OCI-LY7 (cell line): Measurements from ENCODE around the gene ELL. TPM values are rescaled to one million over a fixed set of nuclear protein-coding genes. Genes with fewer than 3 reads are reported as not detected.

ENCODE experiments used
- BruUV-seq: library from RNA; stranded (reverse); fragments of 400-500 nt; replicated peaks from 2 replicates; lab custom pipeline; 2021; lab: Mats Ljungman, UMichigan
- CTCF ChIA-PET: fragments of 300-600 bp; sonication (Branson Sonifier 250); formaldehyde crosslinking; loops from one replicate; lab custom pipeline; 2022; ENCODE audit warnings: antibody characterized with exemption; ENCODE audit not compliant: unreplicated experiment; lab: Charles Lee
- POLR2A ChIA-PET: fragments of 300-600 bp; sonication (Branson Sonifier 250); formaldehyde crosslinking; loops from one replicate; lab custom pipeline; 2022; ENCODE audit warnings: antibody characterized with exemption; lab: Charles Lee
- DNase-seq: peaks from one replicate; pipeline ENCODE4 v3.0.0-alpha.2; 2015; ENCODE audit warnings: low spot score
- H2AFZ ChIP-seq: fragments of 200-600 bp; sonication (generic), shearing (Covaris generic); 2 replicates; pipeline ENCODE4 v1.6.1; 2014; ENCODE audit warnings: mild to moderate bottlenecking, antibody characterized with exemption, low read length, moderate library complexity
- H3K27ac ChIP-seq: fragments of 200-600 bp; sonication (generic); 2 replicates; pipeline ENCODE4 v1.5.1; 2014; ENCODE audit warnings: mixed run types, low read depth, mild to moderate bottlenecking, moderate library complexity, low read length, inconsistent platforms; ENCODE audit not compliant: poor library complexity, severe bottlenecking
- H3K36me3 ChIP-seq: fragments of 200-600 bp; sonication (generic); 2 replicates; pipeline ENCODE4 v1.6.1; 2014; ENCODE audit warnings: mild to moderate bottlenecking, antibody characterized with exemption, low read length, moderate library complexity, mixed read lengths; ENCODE audit not compliant: insufficient read depth
- H3K4me1 ChIP-seq: fragments of 200-600 bp; sonication (generic); 2 replicates; pipeline ENCODE4 v1.5.1; 2014; ENCODE audit warnings: mild to moderate bottlenecking, low read length; ENCODE audit not compliant: insufficient read depth, poor library complexity, severe bottlenecking
- H3K4me2 ChIP-seq: fragments of 200-600 bp; sonication (generic); 2 replicates; pipeline ENCODE4 v1.6.1; 2014; ENCODE audit warnings: mild to moderate bottlenecking, low read length
- H3K4me3 ChIP-seq: fragments of 200-600 bp; sonication (generic); 2 replicates; pipeline ENCODE4 v1.5.1; 2014; ENCODE audit warnings: mild to moderate bottlenecking, low read depth, low read length; ENCODE audit not compliant: poor library complexity, severe bottlenecking
- H3K79me2 ChIP-seq: fragments of 200-600 bp; sonication (generic); 2 replicates; pipeline ENCODE4 v1.6.1; 2016; ENCODE audit warnings: low read depth, mild to moderate bottlenecking, low read length, moderate library complexity, mixed read lengths; ENCODE audit not compliant: insufficient read depth
- H3K9me2 ChIP-seq: fragments of 200-600 bp; sonication (generic); 2 replicates; pipeline ENCODE4 v1.6.1; 2016; ENCODE audit warnings: mild to moderate bottlenecking, low read length, mixed read lengths; ENCODE audit not compliant: insufficient read depth
- H3K9me3 ChIP-seq: fragments of 200-600 bp; sonication (generic); 2 replicates; pipeline ENCODE4 v1.6.1; 2014; ENCODE audit warnings: mild to moderate bottlenecking, mixed run types, low read length, mixed read lengths
- H4K20me1 ChIP-seq: fragments of 200-600 bp; sonication (generic); 2 replicates; pipeline ENCODE4 v1.6.1; 2014; ENCODE audit warnings: mild to moderate bottlenecking, antibody characterized with exemption, low read length, moderate library complexity, mixed read lengths; ENCODE audit not compliant: insufficient read depth
- CTCF ChIP-seq: fragments of 200-600 bp; sonication (generic); conservative IDR thresholded peaks from 2 replicates; pipeline ENCODE4 v1.5.1; 2014; ENCODE audit warnings: mild to moderate bottlenecking, antibody characterized with exemption, low read length, moderate library complexity, mixed read lengths
- EZH2phosphoT487 ChIP-seq: fragments of 200-600 bp; sonication (generic); IDR thresholded peaks from 2 replicates; pipeline ENCODE4 v1.6.1; 2018; ENCODE audit warnings: low read depth, borderline replicate concordance, mild to moderate bottlenecking, mixed run types, antibody characterized with exemption, low read length, moderate library complexity, mixed read lengths
- intact Hi-C: fragments of 100-400 bp; cut with micrococcal nuclease; formaldehyde crosslinking; loops from one replicate; pipeline ENCODE4 v1.10.0; 2022; ENCODE audit not compliant: unreplicated experiment
- total RNA-seq, 2 experiments: library from RNA; depleted of rRNA in 1 of 2; stranded (reverse); fragments of >200 nt in 1 of 2; shearing (Covaris generic) in 1 of 2; gene quantifications; 2 replicates each; pipeline ENCODE4 v1.2.3, GENCODE V29; 2014 to 2022

ELL gene
- total RNA-seq, 2 experiments from 2014 or later, result 14.4 to 24.6 TPM

GRCh38 chr19:18557411-18558201, 35.7 kb upstream of the ELL start, which contains the start of gene KXD1:
Gene KXD1, plus strand, starts transcription at chr19:18557870. Its CDS starts 4,187 bp downstream, at chr19:18562057.
- POLR2A ChIA-PET, result interaction anchor here (0.6 to 3.6 kb wide), 13 partner anchors 11 to 816 kb away, joined by 3 to 27 read pairs (median 4); partner anchors contain the start of genes FKBP8, JUND, REX1BD and UBA52
- no TSS peak for BruUV-seq
- H3K9me3 ChIP-seq, result no peaks in the 10 kb centered on the region
- TF ChIP-seq CTCF (no peak), EZH2phosphoT487 (no peak)
- CTCF ChIA-PET, result interaction anchor here (0.6 to 1.1 kb wide), 3 partner anchors 32 to 583 kb away, joined by 3 to 5 read pairs (median 4); no protein-coding TSS in a partner anchor
- peaks cover 8% of the 10 kb centered on the region for H3K36me3 ChIP-seq
- H3K79me2 ChIP-seq, result peaks cover 25% of the 10 kb centered on the region
- H3K4me2 ChIP-seq, result peak within 1 kb of the TSS; percentile 99
- peak within 1 kb of the TSS; percentile 65 for H3K27ac ChIP-seq
- H3K4me3 ChIP-seq, result peak within 1 kb of the TSS; percentile 95
- peak; percentile 100 for DNase-seq
- H4K20me1 ChIP-seq, result 0 out of 2 replicates have a peak, but pooled peaks cover 6% of the 10 kb centered on the region
- intact Hi-C loops, result loop anchor here (1.0 to 2.0 kb wide), 2 partner anchors 14 to 35 kb away; partner anchors contain the start of genes ELL and UBA52
- peaks cover 29% of the 10 kb centered on the region for H3K4me1 ChIP-seq
- no peaks in the 10 kb centered on the region for H3K9me2 ChIP-seq
- H2AFZ ChIP-seq, result peak within 1 kb of the TSS; percentile 70

- ChIA-PET POLR2A (interaction anchor here (0.5 to 1.2 kb wide), 2 partner anchors 39 to 255 kb away, joined by 3 to 4 read pairs; no protein-coding TSS in a partner anchor), CTCF (no interaction called here)
- Histone ChIP-seq H3K27ac (no peak overlapping the region), H3K4me1 (peaks cover 9% of the 10 kb centered on the region), H3K4me2 (no peak overlapping the region), H3K36me3 (no peaks in the 10 kb centered on the region), H3K4me3 (no peak overlapping the region), H2AFZ (no peak overlapping the region), H3K9me3 (no peaks in the 10 kb centered on the region), H3K79me2 (no peaks in the 10 kb centered on the region), H4K20me1 (no peaks in the 10 kb centered on the region), H3K9me2 (no peaks in the 10 kb centered on the region)
- TF ChIP-seq CTCF, result no peak
- no peak for TF ChIP-seq EZH2phosphoT487
- intact Hi-C loops, result no loop called here
- DNase-seq, result no peak
- no TSS peak for BruUV-seq
These were observed 29.8 kb upstream of the ELL start for GRCh38 chr19:18551631-18552030.
